ENCODE results near the gene TSBP1. TPM values are rescaled to one million over a fixed set of nuclear protein-coding genes. Genes with fewer than 3 reads are reported as not detected.

TSBP1 gene
- total and polyA plus RNA-seq, 2 experiments from 2014 or later = not detected

DNA sequence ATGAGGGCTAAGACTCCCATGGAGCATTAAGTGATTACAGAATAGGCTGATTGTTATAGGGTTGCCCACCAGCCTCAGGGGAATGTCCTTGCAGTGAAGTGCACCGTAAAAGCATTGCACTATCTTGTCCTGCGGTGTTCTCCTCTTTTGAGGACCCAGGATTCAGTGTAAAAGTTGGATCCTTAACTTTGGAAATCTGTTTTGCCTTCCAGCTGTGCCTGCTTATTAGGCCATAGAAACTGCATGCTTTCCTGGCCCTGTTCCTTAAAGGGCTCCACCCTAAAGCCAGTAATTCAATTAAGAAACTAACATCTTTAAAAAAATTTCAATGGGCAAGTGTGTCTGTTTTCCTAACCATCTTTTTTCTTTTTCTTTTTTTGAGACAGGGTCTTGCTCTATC lies 122.4 kb downstream of the TSBP1 start:
- no peak for TF ChIP-seq EZH2phosphoT487 (IDR thresholded peaks at IDR 0.05; ENCODE audit: low read depth, severe bottlenecking, unreplicated experiment)
- TF ChIP-seq, protein P1, sequence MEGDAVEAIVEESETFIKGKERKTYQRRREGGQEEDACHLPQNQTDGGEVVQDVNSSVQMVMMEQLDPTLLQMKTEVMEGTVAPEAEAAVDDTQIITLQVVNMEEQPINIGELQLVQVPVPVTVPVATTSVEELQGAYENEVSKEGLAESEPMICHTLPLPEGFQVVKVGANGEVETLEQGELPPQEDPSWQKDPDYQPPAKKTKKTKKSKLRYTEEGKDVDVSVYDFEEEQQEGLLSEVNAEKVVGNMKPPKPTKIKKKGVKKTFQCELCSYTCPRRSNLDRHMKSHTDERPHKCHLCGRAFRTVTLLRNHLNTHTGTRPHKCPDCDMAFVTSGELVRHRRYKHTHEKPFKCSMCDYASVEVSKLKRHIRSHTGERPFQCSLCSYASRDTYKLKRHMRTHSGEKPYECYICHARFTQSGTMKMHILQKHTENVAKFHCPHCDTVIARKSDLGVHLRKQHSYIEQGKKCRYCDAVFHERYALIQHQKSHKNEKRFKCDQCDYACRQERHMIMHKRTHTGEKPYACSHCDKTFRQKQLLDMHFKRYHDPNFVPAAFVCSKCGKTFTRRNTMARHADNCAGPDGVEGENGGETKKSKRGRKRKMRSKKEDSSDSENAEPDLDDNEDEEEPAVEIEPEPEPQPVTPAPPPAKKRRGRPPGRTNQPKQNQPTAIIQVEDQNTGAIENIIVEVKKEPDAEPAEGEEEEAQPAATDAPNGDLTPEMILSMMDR (IDR thresholded peaks at IDR 0.05; ENCODE audit: poor library complexity) = no peak
- no peak for TF ChIP-seq EZH2 (IDR thresholded peaks at IDR 0.05; ENCODE audit: borderline replicate concordance)
- H3K9me2 ChIP-seq (replicated peaks; ENCODE audit: insufficient read depth) = no peaks in the 10 kb centered on the region
- 90% methylated on average over 2 of the region's 2 CpGs for WGBS (ENCODE audit: low lambda C conversion rate, missing lambda C conversion rate)
- H3K9me3 ChIP-seq (ENCODE audit: low read depth) = no peaks in the 10 kb centered on the region
- no peak overlapping the region for H2AFZ ChIP-seq
- no peaks in the 10 kb centered on the region for H3K79me2 ChIP-seq
- H3K36me3 ChIP-seq (replicated peaks; ENCODE audit: insufficient read depth, low read depth) = no peaks in the 10 kb centered on the region
- no peaks in the 10 kb centered on the region for H3K4me1 ChIP-seq (ENCODE audit: insufficient read depth)
- no peaks in the 10 kb centered on the region for H4K20me1 ChIP-seq (ENCODE audit: insufficient read depth, poor library complexity, severe bottlenecking)
- no peak overlapping the region for H3K4me3 ChIP-seq
- no peak overlapping the region for H3K4me2 ChIP-seq
- H3K27me3 ChIP-seq = no peaks in the 10 kb centered on the region
- no peak for DNase-seq (ENCODE audit: low spot score)
- H3K27ac ChIP-seq = no peak overlapping the region

DNA sequence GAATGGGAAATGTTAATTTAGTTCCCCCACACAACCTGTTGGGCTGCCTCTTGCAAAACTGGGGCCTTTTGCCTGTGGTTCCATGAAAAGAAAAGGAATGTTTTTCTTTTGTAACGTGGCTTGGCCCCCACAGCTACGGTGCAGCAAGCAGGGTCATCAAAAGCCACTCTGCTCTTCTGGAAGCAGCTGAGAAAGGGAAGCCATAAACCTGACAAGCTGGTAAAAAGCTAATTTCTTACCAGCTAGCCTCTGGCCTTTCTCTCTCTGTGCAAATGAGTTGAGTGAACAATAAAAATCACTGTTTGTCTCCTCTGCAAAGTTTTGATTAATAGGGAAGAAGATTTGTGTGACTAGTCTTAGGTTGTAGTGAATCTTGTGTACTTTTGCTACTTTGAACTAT lies 124.3 kb downstream of the TSBP1 start:
- Histone ChIP-seq H3K9me2 (replicated peaks; ENCODE audit: insufficient read depth) (no peaks in the 10 kb centered on the region), H3K27ac (no peak overlapping the region), H3K9me3 (ENCODE audit: low read depth) (no peaks in the 10 kb centered on the region), H4K20me1 (ENCODE audit: insufficient read depth, poor library complexity, severe bottlenecking) (no peaks in the 10 kb centered on the region), H3K4me3 (no peak overlapping the region), H3K4me2 (no peak overlapping the region), H2AFZ (no peak overlapping the region), H3K79me2 (no peaks in the 10 kb centered on the region), H3K27me3 (no peaks in the 10 kb centered on the region), H3K36me3 (replicated peaks; ENCODE audit: insufficient read depth, low read depth) (no peaks in the 10 kb centered on the region), H3K4me1 (ENCODE audit: insufficient read depth) (no peaks in the 10 kb centered on the region)
- TF ChIP-seq EZH2 (IDR thresholded peaks at IDR 0.05; ENCODE audit: borderline replicate concordance) = no peak
- TF ChIP-seq EZH2phosphoT487 (IDR thresholded peaks at IDR 0.05; ENCODE audit: low read depth, severe bottlenecking, unreplicated experiment) = no peak
- TF ChIP-seq, protein P1 (IDR thresholded peaks at IDR 0.05; ENCODE audit: poor library complexity) = no peak
- no peak for DNase-seq (ENCODE audit: low spot score)
- 30% methylated on average over 2 of the region's 2 CpGs for WGBS (ENCODE audit: low lambda C conversion rate, missing lambda C conversion rate)

DNA sequence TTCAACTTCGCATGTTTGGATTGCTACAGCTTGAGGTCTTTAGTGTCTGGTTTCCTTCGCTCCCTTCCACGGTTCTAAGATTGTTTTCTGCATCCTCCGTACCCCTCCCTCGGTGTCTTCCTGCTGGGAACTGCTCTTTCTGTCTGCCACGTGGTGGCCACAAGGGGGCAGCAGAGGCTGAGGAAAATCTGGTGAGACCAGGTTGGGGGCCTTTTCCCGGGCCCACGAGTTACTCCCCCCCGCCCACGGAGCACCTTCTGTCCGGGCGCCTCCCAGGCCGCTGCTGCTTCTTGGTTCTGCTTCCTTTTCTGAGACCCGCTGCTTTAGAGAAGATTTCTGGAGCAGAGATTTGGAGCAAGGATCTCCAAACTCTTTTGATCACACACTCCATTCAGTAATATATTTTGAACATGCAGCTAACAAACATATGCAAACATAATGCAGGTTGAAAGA lies 126.7 kb downstream of the TSBP1 start:
- H3K79me2 ChIP-seq = no peaks in the 10 kb centered on the region
- no peaks in the 10 kb centered on the region for H3K36me3 ChIP-seq (replicated peaks; ENCODE audit: insufficient read depth, low read depth)
- WGBS (ENCODE audit: low lambda C conversion rate, missing lambda C conversion rate) = 2% methylated on average over 13 of the region's 14 CpGs
- peak; percentile 90 for DNase-seq (ENCODE audit: low spot score)
- TF ChIP-seq, protein P1 (IDR thresholded peaks at IDR 0.05; ENCODE audit: poor library complexity) = peak; percentile 99
- TF ChIP-seq EZH2 (IDR thresholded peaks at IDR 0.05; ENCODE audit: borderline replicate concordance) = no peak
- H3K9me2 ChIP-seq (replicated peaks; ENCODE audit: insufficient read depth) = no peaks in the 10 kb centered on the region
- no peaks in the 10 kb centered on the region for H4K20me1 ChIP-seq (ENCODE audit: insufficient read depth, poor library complexity, severe bottlenecking)
- H3K9me3 ChIP-seq (ENCODE audit: low read depth) = no peaks in the 10 kb centered on the region
- no peaks in the 10 kb centered on the region for H3K27me3 ChIP-seq
- no peak overlapping the region for H3K4me3 ChIP-seq
- H3K4me1 ChIP-seq (ENCODE audit: insufficient read depth) = no peaks in the 10 kb centered on the region
- peak overlapping the region; percentile 61 for H3K27ac ChIP-seq
- H3K4me2 ChIP-seq = peak overlapping the region; percentile 70
- peak overlapping the region; percentile 68 for H2AFZ ChIP-seq

DNA sequence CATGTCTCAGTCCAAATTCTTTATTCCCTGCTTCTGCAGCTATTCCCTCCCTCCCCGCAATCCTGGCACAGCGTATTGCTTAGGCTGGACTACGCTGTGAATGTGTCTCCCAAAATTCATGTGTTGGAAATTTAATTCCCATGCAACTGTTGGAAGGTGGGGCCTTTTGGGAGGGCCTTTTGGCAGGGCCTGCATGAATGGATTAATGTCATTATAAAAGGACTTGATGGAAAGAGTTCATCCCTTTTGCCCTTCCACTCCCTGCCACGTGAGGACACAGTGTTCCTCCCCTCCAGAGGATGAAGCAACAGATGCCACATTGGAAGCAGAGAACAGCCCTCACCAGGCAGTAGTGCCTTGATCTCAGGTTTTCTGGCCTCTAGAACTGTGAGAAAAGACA lies 127.4 kb downstream of the TSBP1 start:
- Histone ChIP-seq H3K36me3 (replicated peaks; ENCODE audit: insufficient read depth, low read depth) (no peaks in the 10 kb centered on the region), H3K9me3 (ENCODE audit: low read depth) (no peaks in the 10 kb centered on the region), H3K9me2 (replicated peaks; ENCODE audit: insufficient read depth) (no peaks in the 10 kb centered on the region), H3K79me2 (no peaks in the 10 kb centered on the region), H3K27ac (peak overlapping the region; percentile 61), H3K4me3 (no peak overlapping the region), H4K20me1 (ENCODE audit: insufficient read depth, poor library complexity, severe bottlenecking) (no peaks in the 10 kb centered on the region), H3K4me2 (peak overlapping the region; percentile 70), H3K27me3 (no peaks in the 10 kb centered on the region), H2AFZ (peak overlapping the region; percentile 8), H3K4me1 (ENCODE audit: insufficient read depth) (no peaks in the 10 kb centered on the region)
- 89% methylated on average over 4 of the region's 4 CpGs for WGBS (ENCODE audit: low lambda C conversion rate, missing lambda C conversion rate)
- no peak for DNase-seq (ENCODE audit: low spot score)
- no peak for TF ChIP-seq EZH2phosphoT487 (IDR thresholded peaks at IDR 0.05; ENCODE audit: low read depth, severe bottlenecking, unreplicated experiment)
- no peak for TF ChIP-seq EZH2 (IDR thresholded peaks at IDR 0.05; ENCODE audit: borderline replicate concordance)
- TF ChIP-seq, protein P1 (IDR thresholded peaks at IDR 0.05; ENCODE audit: poor library complexity) = no peak
